OCI-LY1 (cell line): Measurements from ENCODE around the gene B3GNT8.
A peak's percentile ranks its signal among the peaks of the same experiment; 100 is the strongest.

Source experiments
- H2AFZ ChIP-seq: fragments of 200-600 bp; sonication (generic), shearing (Covaris generic); 2 replicates; pipeline ENCODE4 v1.6.0; 2014; ENCODE audit warnings: antibody characterized with exemption, mild to moderate bottlenecking, low read length
- H3F3A ChIP-seq: fragments of 200-600 bp; sonication (generic), shearing (Covaris generic); 2 replicates; pipeline ENCODE4 v1.6.0; 2014; ENCODE audit warnings: mild to moderate bottlenecking, antibody characterized with exemption, low read length, moderate library complexity; ENCODE audit not compliant: insufficient read depth
- H3K27ac ChIP-seq: fragments of 200-600 bp; sonication (generic); 2 replicates; pipeline ENCODE4 v1.5.1; 2014; ENCODE audit warnings: low read length, mixed run types, mild to moderate bottlenecking, low read depth; ENCODE audit not compliant: poor library complexity, severe bottlenecking
- H3K27me3 ChIP-seq: fragments of 200-600 bp; sonication (generic); 2 replicates; pipeline ENCODE4 v1.6.0; 2014; ENCODE audit warnings: antibody characterized with exemption, mild to moderate bottlenecking, low read length, moderate library complexity; ENCODE audit not compliant: insufficient read depth
- H3K36me3 ChIP-seq: fragments of 200-600 bp; sonication (generic); 2 replicates; pipeline ENCODE4 v1.6.1; 2014; ENCODE audit warnings: mild to moderate bottlenecking, antibody characterized with exemption, low read length, moderate library complexity, mixed read lengths; ENCODE audit not compliant: insufficient read depth
- H3K4me1 ChIP-seq: fragments of 200-600 bp; sonication (generic); 2 replicates; pipeline ENCODE4 v1.5.1; 2014; ENCODE audit warnings: mild to moderate bottlenecking, low read length, moderate library complexity; ENCODE audit not compliant: insufficient read depth, severe bottlenecking
- H3K4me2 ChIP-seq: fragments of 200-600 bp; sonication (generic), shearing (Covaris generic); 2 replicates; pipeline ENCODE4 v1.6.1; 2014; ENCODE audit warnings: low read length
- H3K4me3 ChIP-seq: fragments of 200-600 bp; sonication (generic); 2 replicates; pipeline ENCODE4 v1.5.1; 2014; ENCODE audit warnings: low read length, low read depth, mild to moderate bottlenecking, mixed read lengths; ENCODE audit not compliant: poor library complexity, severe bottlenecking
- H3K79me2 ChIP-seq: fragments of 200-600 bp; shearing (Covaris generic); 2 replicates; pipeline ENCODE4 v1.6.1; 2016; ENCODE audit warnings: mixed run types, low read length, mixed read lengths; ENCODE audit not compliant: insufficient read depth
- H3K9ac ChIP-seq: fragments of 200-600 bp; sonication (generic), shearing (Covaris generic); 2 replicates; pipeline ENCODE4 v1.6.1; 2014; ENCODE audit warnings: mild to moderate bottlenecking, low read length, mixed read lengths
- H3K9me2 ChIP-seq: fragments of 200-600 bp; sonication (generic), shearing (Covaris generic); 2 replicates; pipeline ENCODE4 v1.6.1; 2014; ENCODE audit warnings: low read depth, mild to moderate bottlenecking, low read length, mixed read lengths
- H3K9me3 ChIP-seq: fragments of 200-600 bp; shearing (Covaris generic); 2 replicates; pipeline ENCODE4 v1.6.1; 2014; ENCODE audit warnings: low read length, mixed read lengths
- H4K20me1 ChIP-seq: fragments of 200-600 bp; sonication (generic), shearing (Covaris generic); 2 replicates; pipeline ENCODE4 v1.6.0; 2016; ENCODE audit warnings: mild to moderate bottlenecking, low read length; ENCODE audit not compliant: insufficient read depth
- CTCF ChIP-seq: fragments of 200-600 bp; sonication (generic), shearing (Covaris generic); IDR thresholded peaks from 2 replicates; pipeline ENCODE4 v1.5.1; 2017; ENCODE audit warnings: mild to moderate bottlenecking, antibody characterized with exemption, low read length, moderate library complexity, mixed read lengths
- EZH2 ChIP-seq: fragments of 200-600 bp; sonication (generic), shearing (Covaris generic); IDR thresholded peaks from 2 replicates; pipeline ENCODE4 v1.8.0; 2017; ENCODE audit warnings: borderline replicate concordance, mixed run types, mild to moderate bottlenecking, antibody characterized with exemption, low read length, moderate library complexity, mixed read lengths

The B3GNT8 gene

GRCh38 chr19:41398050-41398418 lies 29.1 kb downstream of the B3GNT8 start:
- Histone ChIP-seq H3K9ac (peak overlapping the region; percentile 96), H3K79me2 (peaks cover 32% of the 10 kb centered on the region), H3K4me2 (peak overlapping the region; percentile 86), H3K36me3 (peaks cover 7% of the 10 kb centered on the region; the same call in 1 of the 2 replicates), H3F3A (no peaks in the 10 kb centered on the region), H4K20me1 (no peaks in the 10 kb centered on the region), H3K9me2 (no peaks in the 10 kb centered on the region), H3K9me3 (no peaks in the 10 kb centered on the region), H3K27me3 (no peaks in the 10 kb centered on the region), H3K27ac (peak overlapping the region; percentile 75), H2AFZ (no peak overlapping the region), H3K4me3 (peak overlapping the region; percentile 94), H3K4me1 (peaks cover 31% of the 10 kb centered on the region)
- TF ChIP-seq CTCF (no peak), EZH2 (no peak)

- Histone ChIP-seq H4K20me1 (no peaks in the 10 kb centered on the region), H3K79me2 (peaks cover 32% of the 10 kb centered on the region), H3F3A (no peaks in the 10 kb centered on the region), H3K27ac (peak within 1 kb of the TSS; percentile 75), H2AFZ (no peak within 1 kb of the TSS), H3K9ac (peak within 1 kb of the TSS; percentile 96), H3K9me3 (no peaks in the 10 kb centered on the region), H3K4me2 (peak within 1 kb of the TSS; percentile 93), H3K36me3 (peaks cover 13% of the 10 kb centered on the region; the same call in 1 of the 2 replicates), H3K9me2 (no peaks in the 10 kb centered on the region), H3K4me1 (peaks cover 31% of the 10 kb centered on the region), H3K4me3 (peak within 1 kb of the TSS; percentile 94), H3K27me3 (no peaks in the 10 kb centered on the region)
- TF ChIP-seq CTCF (no peak), EZH2 (no peak)
These were observed 29.8 kb downstream of the B3GNT8 start, which contains the start of the genes BCKDHA and EXOSC5 for GRCh38 chr19:41397086-41398049. TSS of gene BCKDHA (plus strand) at chr19:41397818. CDS start at chr19:41397828, 10 bp downstream. TSS of gene EXOSC5 (minus strand) at chr19:41397359. CDS start at chr19:41397328, 31 bp downstream.

GRCh38 chr19:41395355-41395754 lies 31.8 kb downstream of the B3GNT8 start:
- Histone ChIP-seq H3K9me3 (no peaks in the 10 kb centered on the region), H4K20me1 (no peaks in the 10 kb centered on the region), H3K79me2 (peaks cover 32% of the 10 kb centered on the region), H3K9me2 (no peaks in the 10 kb centered on the region), H2AFZ (no peak overlapping the region), H3K4me1 (peaks cover 31% of the 10 kb centered on the region), H3K4me2 (peak overlapping the region; percentile 93), H3K9ac (peak overlapping the region; percentile 94; the same call in 1 of the 2 replicates), H3K27ac (peak overlapping the region; percentile 10), H3K4me3 (peak overlapping the region; percentile 94), H3F3A (no peaks in the 10 kb centered on the region), H3K36me3 (peaks cover 31% of the 10 kb centered on the region), H3K27me3 (no peaks in the 10 kb centered on the region)
- no peak for TF ChIP-seq CTCF
- no peak for TF ChIP-seq EZH2
